GM12878 (cell line): ENCODE results near the gene SLC1A2. TPM values are rescaled to one million over a fixed set of nuclear protein-coding genes. Genes with fewer than 3 reads are reported as not detected.

Experiments
- ATAC-seq: fragments of 200-7000 bp; cut with Tn5 transposase; 3 replicates; pipeline ENCODE4 v1.9.1; 2020; ENCODE audit warnings: mild to moderate bottlenecking, moderate library complexity
- BruUV-seq: library from RNA; stranded (reverse); fragments of 400-500 nt; replicated peaks from 2 replicates; lab custom pipeline; 2021; lab: Mats Ljungman, UMichigan
- CTCF ChIA-PET: fragments of 300-600 bp; sonication (Branson Sonifier 250); formaldehyde crosslinking; extraction: SDS; loops from one replicate; lab custom pipeline; 2021; ENCODE audit warnings: inconsistent platforms; lab: Yijun Ruan, JAX
- POLR2A ChIA-PET: fragments of 350-600 bp; formaldehyde crosslinking; extraction: SDS; loops from one replicate; lab custom pipeline; 2021; ENCODE audit warnings: inconsistent platforms; lab: Charles Lee
- RAD21 ChIA-PET: fragments of 300-600 bp; sonication (Branson Sonifier 250); formaldehyde crosslinking; loops from one replicate; lab custom pipeline; 2023; ENCODE audit warnings: antibody characterized with exemption; ENCODE audit not compliant: unreplicated experiment; lab: Charles Lee
- SMC1A ChIA-PET: fragments of 300-600 bp; sonication (Branson Sonifier 250); formaldehyde crosslinking; loops from one replicate; lab custom pipeline; 2023; ENCODE audit not compliant: unreplicated experiment, uncharacterized antibody; lab: Charles Lee
- DNase-seq: peaks from one replicate; pipeline ENCODE4 v3.0.0-alpha.2; 2011; ENCODE audit warnings: low read depth, low spot score
- FAIRE-seq: peaks from 3 replicates; lab custom pipeline; 2011; peaks lifted over from hg19 to GRCh38; lab: Jason Lieb, UNC
- H2AFZ ChIP-seq: 2 replicates; pipeline ENCODE4 v1.6.0; 2011; ENCODE audit warnings: low read depth, low read length, control low read depth; ENCODE audit not compliant: control insufficient read depth
- H3K27ac ChIP-seq: 2 replicates; pipeline ENCODE4 v1.5.1; 2011; ENCODE audit warnings: control low read depth; ENCODE audit not compliant: control insufficient read depth, insufficient read depth
- H3K27me3 ChIP-seq, 2 experiments: replicated peaks in 1 of 2; 2 replicates each; pipeline versions ENCODE4 v1.6.0 to v1.6.1; 2011; ENCODE audit warnings: low read length in 1 of 2; ENCODE audit not compliant: control insufficient read depth in 2 of 2, insufficient read depth in 2 of 2
- H3K36me3 ChIP-seq, 2 experiments: 2 replicates each; pipeline ENCODE4 v1.5.1; 2011; ENCODE audit warnings: low read length in 1 of 2; ENCODE audit not compliant: control insufficient read depth in 2 of 2, insufficient read depth in 2 of 2
- H3K4me1 ChIP-seq: 2 replicates; pipeline ENCODE4 v1.6.1; 2011; ENCODE audit warnings: mild to moderate bottlenecking, low read length, moderate library complexity, mixed read lengths; ENCODE audit not compliant: control insufficient read depth, insufficient read depth
- H3K4me2 ChIP-seq: 2 replicates; pipeline ENCODE4 v1.6.0; 2011; ENCODE audit warnings: control low read depth; ENCODE audit not compliant: control insufficient read depth, insufficient read depth
- H3K4me3 ChIP-seq: fragments of 200-600 bp; sonication (generic); 2 replicates; pipeline ENCODE4 v1.5.1; 2016
- H3K79me2 ChIP-seq: 2 replicates; pipeline ENCODE4 v1.6.0; 2011; ENCODE audit warnings: low read length; ENCODE audit not compliant: control insufficient read depth, insufficient read depth
- H3K9ac ChIP-seq: 2 replicates; pipeline ENCODE4 v1.8.0; 2011; ENCODE audit warnings: low read length, control low read depth, mixed read lengths; ENCODE audit not compliant: control insufficient read depth, insufficient read depth
- H3K9me3 ChIP-seq: replicated peaks from 3 replicates; pipeline ENCODE4 v1.5.1; 2011; ENCODE audit warnings: mild to moderate bottlenecking, low read length; ENCODE audit not compliant: control insufficient read depth, insufficient read depth
- H4K20me1 ChIP-seq: 2 replicates; pipeline ENCODE4 v1.6.0; 2011; ENCODE audit not compliant: control insufficient read depth, insufficient read depth
- ATF7 ChIP-seq: fragments of 450-650 bp; IDR thresholded peaks from 2 replicates; pipeline ENCODE4 v1.6.1; 2016; ENCODE audit warnings: low read depth, mild to moderate bottlenecking
- CREB1 ChIP-seq: IDR thresholded peaks from 2 replicates; pipeline ENCODE4 v1.6.1; 2012; ENCODE audit warnings: low read depth, mild to moderate bottlenecking, inconsistent platforms
- GABPA ChIP-seq: IDR thresholded peaks from 2 replicates; pipeline ENCODE4 v1.6.1; 2014; ENCODE audit warnings: antibody characterized with exemption, low read depth, mild to moderate bottlenecking, inconsistent platforms
- JUNB ChIP-seq: IDR thresholded peaks from 2 replicates; pipeline ENCODE4 v1.6.1; 2016; ENCODE audit warnings: antibody characterized with exemption, mild to moderate bottlenecking
- PAX5 ChIP-seq: IDR thresholded peaks from 2 replicates; pipeline ENCODE4 v1.6.1; 2011; ENCODE audit warnings: low read depth, low read length, borderline replicate concordance
- POLR2A ChIP-seq: IDR thresholded peaks from 2 replicates; pipeline ENCODE4 v1.6.1; 2011; ENCODE audit warnings: low read depth, mild to moderate bottlenecking, low read length
- RCOR1 ChIP-seq: conservative IDR thresholded peaks from 2 replicates; pipeline ENCODE4 v1.6.1; 2012; ENCODE audit warnings: low read depth, low read length, improper control_type of control experiment
- SRF ChIP-seq, 2 experiments: IDR thresholded peaks; 2 replicates each; pipeline ENCODE4 v1.6.1; 2011; ENCODE audit warnings: low read depth in 2 of 2, low read length in 2 of 2, mild to moderate bottlenecking in 1 of 2, moderate library complexity in 1 of 2
- ZNF207 ChIP-seq: fragments of 450-650 bp; IDR thresholded peaks from 2 replicates; pipeline ENCODE4 v1.6.1; 2014; ENCODE audit warnings: antibody characterized with exemption, mild to moderate bottlenecking, borderline replicate concordance
- ZNF217 ChIP-seq: fragments of 450-650 bp; IDR thresholded peaks from 2 replicates; pipeline ENCODE4 v1.6.1; 2017; ENCODE audit warnings: antibody characterized with exemption, mild to moderate bottlenecking
- ZNF384 ChIP-seq: IDR thresholded peaks from 2 replicates; pipeline ENCODE4 v1.6.1; 2012; ENCODE audit warnings: low read depth, mild to moderate bottlenecking, low read length, improper control_type of control experiment, borderline replicate concordance
- WGBS: methylation state at CpG from one replicate; pipeline ENCODE4 v1.1.6; 2016; ENCODE audit warnings: low lambda C conversion rate; ENCODE audit not compliant: insufficient replicate concordance, insufficient coverage; ENCODE audit errors: missing lambda C conversion rate; 5-methylcytosine and 5-hydroxymethylcytosine counted together
- in situ Hi-C: fragments of 300-500 bp; cut with MboI; formaldehyde crosslinking; loops from 9 replicates; pipeline ENCODE4 v1.14.3; 2018; ENCODE audit warnings: mixed read lengths
- intact Hi-C: fragments of 100-400 bp; cut with micrococcal nuclease; formaldehyde crosslinking; loops from one replicate; pipeline ENCODE4 v1.14.2; 2022; ENCODE audit not compliant: unreplicated experiment
- polyA plus RNA-seq, 11 experiments: library from polyadenylated mRNA; depleted of rRNA in 4 of 11; unstranded in 6 of 11; stranded (reverse) in 5 of 11; fragments of >200 nt; fragmentation: Nextera tagmentation in 4 of 11; fragmentation: Illumina TruSeq in 1 of 11; extraction: Ambion mirVana in 4 of 11; extraction: Trizol in 1 of 11; gene quantifications; 1 replicate in 1 of 11; 2 replicates in 10 of 11; pipeline versions ENCODE4 v1.2.1 to v1.2.3, GENCODE V29; 2011 to 2016; ENCODE audit warnings: inconsistent platforms in 2 of 11, missing spikeins in 2 of 11, low read depth in 1 of 11
- total RNA-seq, 4 experiments: library from RNA; depleted of rRNA in 3 of 4; stranded (reverse); fragments of >200 nt in 3 of 4; fragmentation: Illumina TruSeq in 1 of 4; extraction: Trizol in 1 of 4; gene quantifications; 2 replicates each; pipeline versions ENCODE4 v1.2.1 to v1.2.3, GENCODE V29; 2013 to 2021
- TF ChIP-seq, protein P1 (sequence below): fragments of 450-650 bp; IDR thresholded peaks from 2 replicates; pipeline ENCODE4 v1.6.1; 2017; ENCODE audit warnings: antibody characterized with exemption, mild to moderate bottlenecking, moderate library complexity
- TF ChIP-seq, protein P2 (sequence below): fragments of 450-650 bp; IDR thresholded peaks from 2 replicates; pipeline ENCODE4 v1.6.1; 2018; ENCODE audit warnings: mild to moderate bottlenecking, low read depth, moderate library complexity; ENCODE audit not compliant: partially characterized antibody
- TF ChIP-seq, protein P3 (sequence below): IDR thresholded peaks from 2 replicates; pipeline ENCODE4 v1.6.1; 2012; ENCODE audit warnings: low read length, inconsistent platforms

SLC1A2 gene
- total and polyA plus RNA-seq, 10 of the 15 experiments (the other 5 are each of a cell fraction or from before 2014, with no cell fraction given) = 0.01 to 0.84 (median 0.22) TPM; not detected in 1

DNA sequence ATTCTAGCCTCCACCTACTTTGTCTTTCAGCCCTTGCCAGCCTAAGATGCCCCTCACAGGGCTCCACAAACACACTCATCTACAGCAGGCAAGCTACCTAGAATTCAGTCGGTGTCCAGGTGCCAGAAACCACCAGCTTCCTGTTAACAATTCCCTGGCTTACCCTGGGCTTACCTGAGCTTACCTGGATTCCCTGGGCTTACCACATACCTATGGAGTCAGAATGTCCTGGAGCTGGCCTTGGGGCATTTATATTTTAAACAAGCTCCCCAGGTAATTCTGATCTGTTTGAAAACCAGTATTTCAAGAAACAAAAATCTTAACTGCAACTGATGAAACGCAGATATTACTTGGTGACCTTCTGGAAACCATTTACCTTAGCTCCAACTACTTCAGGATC, 123.6 kb downstream of the SLC1A2 start (continued):
- TF ChIP-seq, protein P1, sequence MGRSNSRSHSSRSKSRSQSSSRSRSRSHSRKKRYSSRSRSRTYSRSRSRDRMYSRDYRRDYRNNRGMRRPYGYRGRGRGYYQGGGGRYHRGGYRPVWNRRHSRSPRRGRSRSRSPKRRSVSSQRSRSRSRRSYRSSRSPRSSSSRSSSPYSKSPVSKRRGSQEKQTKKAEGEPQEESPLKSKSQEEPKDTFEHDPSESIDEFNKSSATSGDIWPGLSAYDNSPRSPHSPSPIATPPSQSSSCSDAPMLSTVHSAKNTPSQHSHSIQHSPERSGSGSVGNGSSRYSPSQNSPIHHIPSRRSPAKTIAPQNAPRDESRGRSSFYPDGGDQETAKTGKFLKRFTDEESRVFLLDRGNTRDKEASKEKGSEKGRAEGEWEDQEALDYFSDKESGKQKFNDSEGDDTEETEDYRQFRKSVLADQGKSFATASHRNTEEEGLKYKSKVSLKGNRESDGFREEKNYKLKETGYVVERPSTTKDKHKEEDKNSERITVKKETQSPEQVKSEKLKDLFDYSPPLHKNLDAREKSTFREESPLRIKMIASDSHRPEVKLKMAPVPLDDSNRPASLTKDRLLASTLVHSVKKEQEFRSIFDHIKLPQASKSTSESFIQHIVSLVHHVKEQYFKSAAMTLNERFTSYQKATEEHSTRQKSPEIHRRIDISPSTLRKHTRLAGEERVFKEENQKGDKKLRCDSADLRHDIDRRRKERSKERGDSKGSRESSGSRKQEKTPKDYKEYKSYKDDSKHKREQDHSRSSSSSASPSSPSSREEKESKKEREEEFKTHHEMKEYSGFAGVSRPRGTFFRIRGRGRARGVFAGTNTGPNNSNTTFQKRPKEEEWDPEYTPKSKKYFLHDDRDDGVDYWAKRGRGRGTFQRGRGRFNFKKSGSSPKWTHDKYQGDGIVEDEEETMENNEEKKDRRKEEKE = no peak
- TF ChIP-seq ZNF384 (no peak), ATF7 (no peak), ZNF207 (no peak)
- TF ChIP-seq, protein P2, sequence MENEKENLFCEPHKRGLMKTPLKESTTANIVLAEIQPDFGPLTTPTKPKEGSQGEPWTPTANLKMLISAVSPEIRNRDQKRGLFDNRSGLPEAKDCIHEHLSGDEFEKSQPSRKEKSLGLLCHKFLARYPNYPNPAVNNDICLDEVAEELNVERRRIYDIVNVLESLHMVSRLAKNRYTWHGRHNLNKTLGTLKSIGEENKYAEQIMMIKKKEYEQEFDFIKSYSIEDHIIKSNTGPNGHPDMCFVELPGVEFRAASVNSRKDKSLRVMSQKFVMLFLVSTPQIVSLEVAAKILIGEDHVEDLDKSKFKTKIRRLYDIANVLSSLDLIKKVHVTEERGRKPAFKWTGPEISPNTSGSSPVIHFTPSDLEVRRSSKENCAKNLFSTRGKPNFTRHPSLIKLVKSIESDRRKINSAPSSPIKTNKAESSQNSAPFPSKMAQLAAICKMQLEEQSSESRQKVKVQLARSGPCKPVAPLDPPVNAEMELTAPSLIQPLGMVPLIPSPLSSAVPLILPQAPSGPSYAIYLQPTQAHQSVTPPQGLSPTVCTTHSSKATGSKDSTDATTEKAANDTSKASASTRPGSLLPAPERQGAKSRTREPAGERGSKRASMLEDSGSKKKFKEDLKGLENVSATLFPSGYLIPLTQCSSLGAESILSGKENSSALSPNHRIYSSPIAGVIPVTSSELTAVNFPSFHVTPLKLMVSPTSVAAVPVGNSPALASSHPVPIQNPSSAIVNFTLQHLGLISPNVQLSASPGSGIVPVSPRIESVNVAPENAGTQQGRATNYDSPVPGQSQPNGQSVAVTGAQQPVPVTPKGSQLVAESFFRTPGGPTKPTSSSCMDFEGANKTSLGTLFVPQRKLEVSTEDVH = no peak
- TF ChIP-seq, all 136 proteins: peak for 0

DNA sequence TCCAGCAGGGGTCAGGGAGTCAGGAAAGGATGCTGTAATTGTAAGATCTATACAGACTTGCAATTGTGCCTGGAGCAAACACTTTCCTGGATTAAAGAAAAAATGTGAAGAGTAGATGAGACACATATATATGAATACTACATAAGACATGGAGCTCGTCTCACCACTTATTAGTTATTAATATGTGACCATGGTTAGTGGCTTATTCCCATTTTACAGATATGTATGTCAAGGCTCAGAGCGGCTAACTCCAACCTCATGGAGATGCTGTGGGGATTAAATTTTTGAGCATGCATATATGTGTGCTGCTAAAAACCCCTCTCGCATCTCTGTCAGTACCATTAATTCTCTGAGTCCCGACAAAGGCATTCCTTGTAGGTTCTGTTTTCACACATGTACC, 125.7 kb downstream of the SLC1A2 start:
- RAD21 ChIA-PET = interaction anchor here (0.7 to 2.4 kb wide), 4 partner anchors 11 to 128 kb away, joined by 3 to 16 read pairs (median 3); no protein-coding TSS in a partner anchor
- SMC1A ChIA-PET = interaction anchor here (1.0 to 5.2 kb wide), 10 partner anchors 11 to 369 kb away, joined by 3 to 50 read pairs (median 4); no protein-coding TSS in a partner anchor

More for the DNA sequence above, 125.7 kb downstream of the SLC1A2 start:
- DNase-seq = no peak
- Histone ChIP-seq H3K27me3 (no peaks in the 10 kb centered on the region), H3K4me3 (no peak overlapping the region), H4K20me1 (no peaks in the 10 kb centered on the region), H3K27ac (no peak overlapping the region), H2AFZ (no peak overlapping the region), H3K9me3 (no peaks in the 10 kb centered on the region), H3K4me2 (no peak overlapping the region), H3K36me3 (no peaks in the 10 kb centered on the region), H3K9ac (no peak overlapping the region), H3K79me2 (no peaks in the 10 kb centered on the region), H3K4me1 (peaks cover 9% of the 10 kb centered on the region)
- CTCF ChIA-PET = interaction anchor here (1.1 to 6.9 kb wide), 6 partner anchors 12 to 369 kb away, joined by 3 to 46 read pairs (median 4); no protein-coding TSS in a partner anchor
- in situ Hi-C loops (no loop called here), intact Hi-C loops (no loop called here)
- POLR2A ChIA-PET = interaction anchor here (0.9 to 1.5 kb wide), 3 partner anchors 12 to 53 kb away, joined by 3 to 4 read pairs (median 4); no protein-coding TSS in a partner anchor
- no peak for ATAC-seq
- TF ChIP-seq ZNF217 (no peak), SRF (IDR thresholded peaks at IDR 0.05; ENCODE audit: low read depth in 2 of 2, low read length in 2 of 2) (no peak), GABPA (no peak), PAX5 (no peak), POLR2A (no peak), CREB1 (no peak), RCOR1 (no peak), JUNB (no peak)
- TF ChIP-seq, protein P3, sequence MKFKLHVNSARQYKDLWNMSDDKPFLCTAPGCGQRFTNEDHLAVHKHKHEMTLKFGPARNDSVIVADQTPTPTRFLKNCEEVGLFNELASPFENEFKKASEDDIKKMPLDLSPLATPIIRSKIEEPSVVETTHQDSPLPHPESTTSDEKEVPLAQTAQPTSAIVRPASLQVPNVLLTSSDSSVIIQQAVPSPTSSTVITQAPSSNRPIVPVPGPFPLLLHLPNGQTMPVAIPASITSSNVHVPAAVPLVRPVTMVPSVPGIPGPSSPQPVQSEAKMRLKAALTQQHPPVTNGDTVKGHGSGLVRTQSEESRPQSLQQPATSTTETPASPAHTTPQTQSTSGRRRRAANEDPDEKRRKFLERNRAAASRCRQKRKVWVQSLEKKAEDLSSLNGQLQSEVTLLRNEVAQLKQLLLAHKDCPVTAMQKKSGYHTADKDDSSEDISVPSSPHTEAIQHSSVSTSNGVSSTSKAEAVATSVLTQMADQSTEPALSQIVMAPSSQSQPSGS = no peak
- BruUV-seq = no TSS peak
- FAIRE-seq = no peak
- WGBS = 98% methylated on average over 4 of the region's 4 CpGs
